Trophoblast cell (in vitro differentiated cells and primary cell): ENCODE data around the gene APOBEC3B.
A peak's percentile ranks its signal among the peaks of the same experiment; 100 is the strongest.
"Not testable (repeated sequence)": the region's sequence is repeated elsewhere in the genome, so short reads cannot be mapped to it uniquely, and the experiment has no call there.

Source experiments
- DNase-seq, 2 donors: peaks; one replicate each; pipeline ENCODE4 v3.0.0-alpha.2; 2016
- H2AFZ ChIP-seq: 2 replicates; pipeline ENCODE4 v1.6.1; 2013; ENCODE audit warnings: low read length, moderate library complexity, mild to moderate bottlenecking; ENCODE audit not compliant: insufficient read depth, poor library complexity
- H2AK5ac ChIP-seq: 2 replicates; pipeline ENCODE4 v1.6.1; 2013; ENCODE audit warnings: mild to moderate bottlenecking, low read length
- H2BK120ac ChIP-seq: 2 replicates; pipeline ENCODE4 v1.6.1; 2013; ENCODE audit warnings: low read length, mild to moderate bottlenecking, moderate library complexity; ENCODE audit not compliant: insufficient read depth, poor library complexity
- H2BK12ac ChIP-seq: 2 replicates; pipeline ENCODE4 v1.6.1; 2013; ENCODE audit warnings: mild to moderate bottlenecking, low read length, moderate library complexity
- H2BK5ac ChIP-seq: 2 replicates; pipeline ENCODE4 v1.6.1; 2013; ENCODE audit warnings: low read length, low read depth, moderate library complexity, mild to moderate bottlenecking; ENCODE audit not compliant: poor library complexity
- H3K14ac ChIP-seq: 2 replicates; pipeline ENCODE4 v1.6.1; 2013; ENCODE audit warnings: mild to moderate bottlenecking, low read length
- H3K18ac ChIP-seq: 2 replicates; pipeline ENCODE4 v1.6.1; 2013; ENCODE audit warnings: mild to moderate bottlenecking, low read length
- H3K23ac ChIP-seq: 2 replicates; pipeline ENCODE4 v1.6.1; 2013; ENCODE audit warnings: low read length
- H3K27ac ChIP-seq: 2 replicates; pipeline ENCODE4 v1.5.1; 2013; ENCODE audit warnings: low read depth, mild to moderate bottlenecking, inconsistent platforms, low read length, moderate library complexity
- H3K27me3 ChIP-seq: 2 replicates; pipeline ENCODE4 v1.6.1; 2013; ENCODE audit warnings: inconsistent platforms, mild to moderate bottlenecking, low read length, moderate library complexity; ENCODE audit not compliant: insufficient read depth
- H3K36me3 ChIP-seq, 2 experiments: 1 replicate in 1 of 2; 2 replicates in 1 of 2; pipeline ENCODE4 v1.6.1; 2013; ENCODE audit warnings: low read length in 2 of 2, mild to moderate bottlenecking in 2 of 2, moderate library complexity in 1 of 2; ENCODE audit not compliant: insufficient read depth in 2 of 2, control insufficient read depth in 1 of 2
- H3K4ac ChIP-seq: 2 replicates; pipeline ENCODE4 v1.6.1; 2013; ENCODE audit warnings: low read depth, mild to moderate bottlenecking, low read length, moderate library complexity
- H3K4me1 ChIP-seq, 2 experiments: 1 replicate in 1 of 2; 2 replicates in 1 of 2; pipeline ENCODE4 v1.6.1; 2013; ENCODE audit warnings: low read length in 2 of 2, mild to moderate bottlenecking in 2 of 2, moderate library complexity in 1 of 2; ENCODE audit not compliant: insufficient read depth in 2 of 2, control insufficient read depth in 1 of 2
- H3K4me2 ChIP-seq: 2 replicates; pipeline ENCODE4 v1.6.1; 2013; ENCODE audit warnings: inconsistent platforms, mild to moderate bottlenecking, low read length, moderate library complexity
- H3K4me3 ChIP-seq: 2 replicates; pipeline ENCODE4 v1.5.1; 2013; ENCODE audit warnings: mild to moderate bottlenecking, low read depth, low read length, inconsistent platforms
- H3K79me1 ChIP-seq: one replicate; pipeline ENCODE4 v1.6.1; 2013; ENCODE audit warnings: low read length
- H3K79me2 ChIP-seq: 2 replicates; pipeline ENCODE4 v1.6.1; 2013; ENCODE audit warnings: low read length, mild to moderate bottlenecking; ENCODE audit not compliant: control insufficient read depth, insufficient read depth, poor library complexity
- H3K9ac ChIP-seq: 2 replicates; pipeline ENCODE4 v1.6.1; 2013; ENCODE audit warnings: mild to moderate bottlenecking, low read length
- H3K9me3 ChIP-seq: 2 replicates; pipeline ENCODE4 v1.6.1; 2013; ENCODE audit warnings: low read depth, mild to moderate bottlenecking, control low read depth, inconsistent platforms, low read length; ENCODE audit not compliant: insufficient read depth
- H4K12ac ChIP-seq: 2 replicates; pipeline ENCODE4 v1.6.1; 2013; ENCODE audit warnings: low read depth, mild to moderate bottlenecking, low read length, moderate library complexity
- H4K8ac ChIP-seq: 2 replicates; pipeline ENCODE4 v1.6.1; 2013; ENCODE audit warnings: low read depth, mild to moderate bottlenecking, low read length, moderate library complexity
- H4K91ac ChIP-seq: one replicate; pipeline ENCODE4 v1.6.1; 2013; ENCODE audit warnings: low read depth, mild to moderate bottlenecking, low read length, moderate library complexity
- WGBS: extraction: QIAGEN DNeasy Blood & Tissue Kit; methylation state at CpG from one replicate; pipeline ENCODE4 v1.1.7; 2013; ENCODE audit warnings: missing lambda C conversion rate; ENCODE audit not compliant: insufficient read length, insufficient coverage; ENCODE audit errors: extremely low coverage; 5-methylcytosine and 5-hydroxymethylcytosine counted together

Gene APOBEC3B

DNA sequence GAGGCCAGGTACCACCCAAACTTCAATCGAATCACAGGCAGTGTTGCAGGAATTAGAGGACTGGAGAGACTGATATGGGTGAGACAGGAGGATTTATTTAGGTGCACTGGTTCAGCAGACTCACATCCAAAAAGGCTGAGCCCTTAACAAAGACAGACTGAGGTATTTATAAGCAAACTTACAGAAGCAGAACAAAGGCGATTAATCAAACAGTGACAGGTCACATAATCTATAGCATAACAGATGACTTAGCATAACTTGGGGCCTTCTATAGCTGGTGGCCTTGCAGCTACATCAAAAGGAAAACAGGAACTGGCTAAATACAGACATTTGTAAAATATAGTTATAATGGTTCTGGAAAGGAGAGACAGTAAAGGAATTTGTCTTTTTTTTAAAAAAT is 2.1 kb downstream of the APOBEC3B start:
- Histone ChIP-seq H3K79me1 (peaks cover 4% of the 10 kb centered on the region), H2AFZ (no peak overlapping the region), H3K4ac (no peak overlapping the region), H3K79me2 (no peaks in the 10 kb centered on the region), H3K27me3 (no peaks in the 10 kb centered on the region), H3K4me3 (no peak overlapping the region), H3K4me1 (peaks cover 4 to 12% of the 10 kb centered on the region in 2 experiments), H2BK120ac (no peak overlapping the region), H3K27ac (no peak overlapping the region), H3K36me3 (no peaks in the 10 kb centered on the region), H2BK12ac (no peak overlapping the region), H3K4me2 (no peak overlapping the region), H4K12ac (no peak overlapping the region), H3K14ac (no peak overlapping the region), H3K9me3 (peaks cover 9% of the 10 kb centered on the region), H4K8ac (no peak overlapping the region), H2BK5ac (no peak overlapping the region), H2AK5ac (no peak overlapping the region), H3K9ac (no peak overlapping the region), H3K18ac (no peak overlapping the region), H3K23ac (no peak overlapping the region), H4K91ac (no peak overlapping the region)
- WGBS: no CpG with 5 or more reads among the region's 2 CpGs
- no peak for DNase-seq

DNA sequence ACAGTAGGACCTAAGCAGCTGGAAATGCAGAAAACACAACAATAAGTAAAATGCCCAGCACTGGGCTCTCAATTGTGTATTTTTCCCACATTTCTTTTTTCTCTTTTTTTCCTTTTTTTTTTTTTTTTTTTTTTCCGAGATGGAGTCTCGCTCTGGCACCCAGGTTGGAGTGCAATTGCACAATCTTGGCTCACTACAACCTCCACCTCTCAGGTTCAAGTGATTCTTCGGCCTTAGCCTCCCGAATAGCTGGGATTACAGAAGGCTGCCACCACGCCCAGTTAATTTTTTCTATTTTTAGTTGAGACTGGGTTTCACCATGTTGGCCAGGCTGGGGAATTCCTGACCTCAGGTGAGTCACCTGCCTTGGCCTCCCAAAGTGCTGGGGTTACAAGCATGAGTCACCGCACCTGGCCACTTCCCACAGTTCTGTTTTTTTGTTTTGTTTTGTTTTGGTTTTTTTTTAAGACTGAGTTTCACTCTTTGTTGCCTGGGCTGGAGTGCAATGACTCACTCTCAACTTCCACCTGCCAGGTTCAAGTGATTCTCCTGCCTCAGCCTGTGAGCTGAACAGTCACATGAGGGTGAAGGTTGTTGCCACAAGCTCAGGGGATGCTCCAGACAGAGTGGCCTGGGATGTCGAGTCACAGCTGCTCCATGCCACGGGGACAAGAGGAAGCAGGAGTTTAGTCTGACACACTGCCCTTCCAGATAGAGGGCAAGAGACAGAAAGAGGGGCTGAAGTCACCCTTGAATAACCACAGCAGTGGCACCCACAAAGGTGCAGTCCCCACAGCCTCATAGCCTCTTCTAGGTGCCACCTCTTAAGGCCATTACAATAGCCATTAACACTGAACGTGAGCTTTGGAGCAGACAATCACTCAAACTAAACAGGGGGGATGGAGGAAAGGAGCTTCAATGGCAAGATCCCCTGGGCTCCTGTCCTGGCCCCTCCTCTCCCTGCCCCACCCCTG is 2.9 kb downstream of the APOBEC3B start:
- not testable (repeated sequence) for H4K91ac ChIP-seq, H3K23ac ChIP-seq, H4K8ac ChIP-seq, H3K4me3 ChIP-seq, H3K9me3 ChIP-seq, H3K79me1 ChIP-seq, H2AFZ ChIP-seq, H2BK12ac ChIP-seq, H2BK120ac ChIP-seq, H3K18ac ChIP-seq, H2BK5ac ChIP-seq, H3K9ac ChIP-seq, H4K12ac ChIP-seq, H3K14ac ChIP-seq, H3K4ac ChIP-seq, H2AK5ac ChIP-seq, H3K36me3 ChIP-seq, H3K79me2 ChIP-seq, H3K27me3 ChIP-seq
- DNase-seq: peak; percentile 97 to 98
- WGBS: no CpG with 5 or more reads among the region's 9 CpGs
- Histone ChIP-seq H3K4me1 (peaks cover 4 to 12% of the 10 kb centered on the region in 2 experiments), H3K4me2 (peak overlapping the region; percentile 30), H3K27ac (peak overlapping the region; percentile 59)

DNA sequence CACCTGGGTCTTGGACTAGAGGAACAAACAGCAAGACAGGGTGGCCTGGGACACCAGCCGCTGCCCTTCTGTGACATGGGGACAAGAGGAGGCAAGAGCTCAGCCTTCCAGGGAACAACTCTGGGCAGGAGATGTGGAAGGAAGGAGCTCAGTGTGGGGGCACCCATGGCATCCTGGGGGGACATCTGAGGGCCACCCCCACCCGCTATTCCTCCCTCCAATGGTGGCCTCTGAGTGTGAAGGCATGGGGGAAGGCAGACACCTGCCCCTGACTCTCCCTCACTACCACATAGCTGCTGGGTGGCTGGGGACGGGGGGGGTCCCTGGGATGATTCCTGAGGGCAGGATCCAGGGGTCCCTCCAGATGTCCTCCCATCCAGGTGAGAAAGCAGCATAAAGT is 4.5 kb downstream of the APOBEC3B start:
- Histone ChIP-seq H3K36me3 (no peaks in the 10 kb centered on the region), H3K79me2 (no peaks in the 10 kb centered on the region), H4K12ac (no peak overlapping the region), H4K91ac (no peak overlapping the region), H4K8ac (no peak overlapping the region), H3K4me2 (no peak overlapping the region), H3K27ac (no peak overlapping the region), H3K79me1 (peaks cover 4% of the 10 kb centered on the region), H2BK5ac (no peak overlapping the region), H3K9me3 (peaks cover 8% of the 10 kb centered on the region), H3K4me1 (peaks cover 4 to 11% of the 10 kb centered on the region in 2 experiments), H2AK5ac (peak overlapping the region; percentile 7), H2BK12ac (no peak overlapping the region), H3K14ac (no peak overlapping the region), H3K9ac (no peak overlapping the region), H2BK120ac (no peak overlapping the region), H3K23ac (no peak overlapping the region), H3K27me3 (no peaks in the 10 kb centered on the region), H3K18ac (no peak overlapping the region), H3K4me3 (no peak overlapping the region), H3K4ac (no peak overlapping the region), H2AFZ (no peak overlapping the region)
- WGBS: no CpG with 5 or more reads among the region's 3 CpGs
- DNase-seq: no peak

DNA sequence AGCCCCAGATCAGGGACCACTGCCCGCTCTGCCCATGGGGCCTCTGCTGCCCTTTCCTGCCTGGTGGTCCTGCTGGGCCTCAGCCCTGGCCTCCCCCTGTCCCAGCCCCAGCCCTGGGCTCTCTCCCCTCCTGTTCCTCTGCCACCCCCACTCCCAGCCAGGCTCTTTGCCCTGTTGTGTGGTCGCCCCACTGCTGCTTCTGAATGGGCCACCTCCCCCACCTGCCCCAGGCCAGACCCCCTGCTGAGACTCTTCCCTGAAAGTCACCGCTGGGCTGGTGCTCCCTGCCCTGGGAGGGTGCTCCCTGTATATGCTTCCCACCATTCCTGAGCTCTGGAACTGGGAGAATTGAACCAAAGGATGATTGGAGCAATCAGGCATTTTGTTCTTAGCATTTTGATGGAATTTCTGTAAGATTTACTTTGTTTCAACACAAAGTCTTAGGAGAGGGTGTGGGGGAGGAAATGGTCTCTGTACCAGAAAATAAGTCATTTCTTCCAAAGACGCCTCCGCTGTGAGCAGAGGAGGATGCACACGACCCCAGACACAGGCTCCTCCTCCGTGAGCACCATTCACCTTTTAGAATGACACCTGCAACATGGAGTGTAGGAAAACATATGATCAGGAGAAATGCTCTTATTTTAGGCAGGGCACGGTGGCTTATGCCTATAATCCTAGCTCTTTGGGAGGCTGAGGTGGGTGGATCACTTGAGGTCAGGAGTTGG is 5.2 kb downstream of the APOBEC3B start:
- Histone ChIP-seq H3K79me2 (no peaks in the 10 kb centered on the region), H4K12ac (no peak overlapping the region), H3K36me3 (no peaks in the 10 kb centered on the region), H3K27me3 (no peaks in the 10 kb centered on the region), H3K4me3 (no peak overlapping the region), H2AFZ (no peak overlapping the region), H3K27ac (no peak overlapping the region), H3K79me1 (peaks cover 3% of the 10 kb centered on the region), H4K8ac (no peak overlapping the region), H3K9ac (no peak overlapping the region), H2BK5ac (no peak overlapping the region), H3K4me1 (peaks cover 2 to 7% of the 10 kb centered on the region in 2 experiments), H2BK12ac (no peak overlapping the region), H3K4ac (no peak overlapping the region), H2AK5ac (no peak overlapping the region), H3K9me3 (peaks cover 7% of the 10 kb centered on the region), H4K91ac (no peak overlapping the region), H3K14ac (no peak overlapping the region), H3K23ac (no peak overlapping the region), H2BK120ac (no peak overlapping the region), H3K4me2 (no peak overlapping the region), H3K18ac (no peak overlapping the region)
- DNase-seq: no peak
- no CpG with 5 or more reads among the region's 8 CpGs for WGBS
